Panc1 (cell line): ENCODE measurements around the gene TRAK1. TPM values are rescaled to one million over a fixed set of nuclear protein-coding genes. Genes with fewer than 3 reads are reported as not detected.

Source experiments
- ATAC-seq: fragments of 200-7000 bp; cut with Tn5 transposase; 2 replicates; pipeline ENCODE4 v1.9.1; 2020; ENCODE audit warnings: mild to moderate bottlenecking, moderate library complexity
- BruUV-seq: library from RNA; stranded (reverse); fragments of 400-500 nt; replicated peaks from 2 replicates; lab custom pipeline; 2021; lab: Mats Ljungman, UMichigan
- CTCF ChIA-PET: fragments of 300-600 bp; sonication (Branson Sonifier 250); formaldehyde crosslinking; loops from one replicate; lab custom pipeline; 2022; ENCODE audit warnings: antibody characterized with exemption; lab: Charles Lee
- POLR2A ChIA-PET: fragments of 300-600 bp; sonication (Branson Sonifier 250); formaldehyde crosslinking; loops from one replicate; lab custom pipeline; 2022; ENCODE audit warnings: antibody characterized with exemption; lab: Charles Lee
- DNase-seq: peaks from one replicate; pipeline ENCODE4 v3.0.0-alpha.2; 2010; ENCODE audit warnings: low read depth, low spot score
- H3K27ac ChIP-seq: 2 replicates; pipeline ENCODE4 v1.5.1; 2011; ENCODE audit warnings: mild to moderate bottlenecking, low read length, inconsistent platforms
- H3K27me3 ChIP-seq: fragments of 200-500 bp; sonication (Bioruptor generic); 2 replicates; pipeline ENCODE4 v1.6.0; 2014; ENCODE audit warnings: low read length, inconsistent platforms; ENCODE audit not compliant: control insufficient read depth, insufficient read depth
- H3K36me3 ChIP-seq: fragments of 200-500 bp; sonication (Bioruptor generic); 2 replicates; pipeline ENCODE4 v1.5.1; 2014; ENCODE audit warnings: inconsistent platforms, mild to moderate bottlenecking, low read length, moderate library complexity; ENCODE audit not compliant: control insufficient read depth, insufficient read depth
- H3K4me1 ChIP-seq: 2 replicates; pipeline ENCODE4 v1.5.1; 2011; ENCODE audit warnings: inconsistent platforms, mild to moderate bottlenecking, low read length, moderate library complexity; ENCODE audit not compliant: control insufficient read depth, insufficient read depth
- H3K4me3 ChIP-seq, 2 experiments: 2 replicates each; pipeline ENCODE4 v1.5.1; 2011 to 2012; ENCODE audit warnings: low read depth in 2 of 2, low read length in 2 of 2, mild to moderate bottlenecking in 2 of 2, inconsistent platforms in 1 of 2, moderate library complexity in 1 of 2
- H3K9me3 ChIP-seq: fragments of 200-500 bp; sonication (Bioruptor generic); 2 replicates; pipeline ENCODE4 v1.5.1; 2014; ENCODE audit warnings: low read depth, mild to moderate bottlenecking, inconsistent platforms, low read length, moderate library complexity; ENCODE audit not compliant: control insufficient read depth, insufficient read depth
- CTCF ChIP-seq: fragments of 450-650 bp; IDR thresholded peaks from 2 replicates; pipeline ENCODE4 v1.5.1; 2017; ENCODE audit warnings: mild to moderate bottlenecking
- POLR2AphosphoS5 ChIP-seq: IDR thresholded peaks from 2 replicates; pipeline ENCODE4 v1.6.1; 2012; ENCODE audit warnings: mild to moderate bottlenecking, low read depth, low read length, moderate library complexity
- REST ChIP-seq, 2 experiments: IDR thresholded peaks; 2 replicates each; pipeline ENCODE4 v1.6.1; 2011 to 2012; ENCODE audit warnings: low read depth in 2 of 2, control low read depth in 1 of 2, low read length in 1 of 2, mild to moderate bottlenecking in 1 of 2, moderate library complexity in 1 of 2; ENCODE audit not compliant: insufficient read depth in 1 of 2
- SIN3A ChIP-seq: IDR thresholded peaks from 2 replicates; pipeline ENCODE4 v1.6.1; 2012; ENCODE audit warnings: low read depth, mild to moderate bottlenecking, low read length, moderate library complexity, borderline replicate concordance; ENCODE audit not compliant: insufficient read depth
- TCF7L2 ChIP-seq: IDR thresholded peaks from 2 replicates; pipeline ENCODE4 v1.6.1; 2011; ENCODE audit warnings: mild to moderate bottlenecking, low read depth, low read length, inconsistent platforms
- in situ Hi-C: cut with HindIII; loops from 2 replicates; pipeline ENCODE4 v1.10.0; 2016; ENCODE audit warnings: low sequenced_read_pairs, low pct_unique_long_range_greater_than_20kb
- intact Hi-C: fragments of 100-400 bp; cut with micrococcal nuclease; formaldehyde crosslinking; loops from one replicate; pipeline ENCODE4 v1.10.0; 2022; ENCODE audit not compliant: unreplicated experiment
- total RNA-seq: library from RNA; stranded (reverse); gene quantifications from one replicate; pipeline ENCODE4 v1.2.1, GENCODE V29; 2021; ENCODE audit not compliant: unreplicated experiment

TRAK1 gene
- total RNA-seq, 1 experiment from 2014 or later = 38.4 TPM

GRCh38 chr3:42050126-42050525 is 41.0 kb upstream of the TRAK1 start:
- DNase-seq (no peak), ATAC-seq (no peak)
- Histone ChIP-seq H3K9me3 (no peaks in the 10 kb centered on the region), H3K4me1 (peaks cover 36% of the 10 kb centered on the region), H3K4me3 (no peak overlapping the region), H3K36me3 (no peaks in the 10 kb centered on the region), H3K27me3 (no peaks in the 10 kb centered on the region), H3K27ac (no peak overlapping the region)
- in situ Hi-C loops (no loop called here), intact Hi-C loops (no loop called here)
- no peak for TF ChIP-seq CTCF
- TF ChIP-seq REST (IDR thresholded peaks at IDR 0.05; ENCODE audit: insufficient read depth in 1 of 2, low read depth in 2 of 2, low read length in 1 of 2) = no peak
- TF ChIP-seq SIN3A = no peak
- TF ChIP-seq TCF7L2 = no peak
- no peak for TF ChIP-seq POLR2AphosphoS5
- ChIA-PET POLR2A (interaction anchor here (0.6 kb wide), 1 partner anchor 1517 kb away, joined by 5 read pairs; no protein-coding TSS in a partner anchor), CTCF (no interaction called here)
- no TSS peak for BruUV-seq

- DNase-seq (no peak), ATAC-seq (no peak)
- ChIA-PET CTCF (no interaction called here), POLR2A (no interaction called here)
- H3K36me3 ChIP-seq = no peaks in the 10 kb centered on the region
- BruUV-seq = no TSS peak
- H3K4me1 ChIP-seq = peaks cover 25% of the 10 kb centered on the region
- no peak overlapping the region for H3K27ac ChIP-seq
- TF ChIP-seq SIN3A (no peak), POLR2AphosphoS5 (no peak), TCF7L2 (no peak), REST (IDR thresholded peaks at IDR 0.05; ENCODE audit: insufficient read depth in 1 of 2, low read depth in 2 of 2, low read length in 1 of 2) (no peak), CTCF (no peak)
- in situ Hi-C loops (no loop called here), intact Hi-C loops (no loop called here)
- no peak overlapping the region for H3K4me3 ChIP-seq
- H3K27me3 ChIP-seq = no peaks in the 10 kb centered on the region
- H3K9me3 ChIP-seq = no peaks in the 10 kb centered on the region
These were observed 39.6 kb upstream of the TRAK1 start for GRCh38 chr3:42051384-42052131.
